ENCODE results near the gene BAG5.
"Not testable (repeated sequence)": the region's sequence is repeated elsewhere in the genome, so short reads cannot be mapped to it uniquely, and the experiment has no call there.

The BAG5 gene

GRCh38 chr14:103533999-103534575, 28.4 kb downstream of the BAG5 start:
- DNase-seq: no peak

- no peak for DNase-seq
These were observed 29.1 kb downstream of the BAG5 start for GRCh38 chr14:103533137-103533998.

- no peak for DNase-seq
These were observed 30.0 kb downstream of the BAG5 start for GRCh38 chr14:103532216-103533136.

- no peak for DNase-seq
These were observed 30.8 kb downstream of the BAG5 start for GRCh38 chr14:103531421-103532215.

- DNase-seq: no peak
These were observed 31.6 kb downstream of the BAG5 start for GRCh38 chr14:103530831-103531230.

GRCh38 chr14:103530390-103530789, 32.1 kb downstream of the BAG5 start:
- no peak for DNase-seq

- no peak for DNase-seq
These were observed 32.8 kb downstream of the BAG5 start for GRCh38 chr14:103529383-103530365.

GRCh38 chr14:103528587-103529382, 33.7 kb downstream of the BAG5 start, which contains the start of gene TRMT61A:
Gene TRMT61A, plus strand, starts transcription at chr14:103529196. Its CDS starts 783 bp downstream, at chr14:103529979.
- DNase-seq: peak; percentile 95

GRCh38 chr14:103528146-103528586, 34.3 kb downstream of the BAG5 start:
- no peak for DNase-seq

- DNase-seq: no peak
These were observed 34.9 kb downstream of the BAG5 start for GRCh38 chr14:103527408-103528145.

GRCh38 chr14:103526914-103527248, 35.6 kb downstream of the BAG5 start:
- DNase-seq: no peak

- no peak for DNase-seq
These were observed 36.1 kb downstream of the BAG5 start for GRCh38 chr14:103526247-103526913.

GRCh38 chr14:103525430-103526246, 36.8 kb downstream of the BAG5 start:
- not testable (repeated sequence) for DNase-seq

GRCh38 chr14:103524002-103524935, 38.2 kb downstream of the BAG5 start:
- no peak for DNase-seq

GRCh38 chr14:103523575-103523954, 38.9 kb downstream of the BAG5 start:
- no peak for DNase-seq

- DNase-seq: peak; percentile 83
These were observed 39.5 kb downstream of the BAG5 start, which contains the start of gene CKB for GRCh38 chr14:103522649-103523574. Gene CKB, minus strand, starts transcription at chr14:103522830. Its CDS starts 337 bp downstream, at chr14:103522493.
